ENCODE measurements around the gene MRTO4.
"Not testable (repeated sequence)": the region's sequence is repeated elsewhere in the genome, so short reads cannot be mapped to it uniquely, and the experiment has no call there.

Gene MRTO4

DNA sequence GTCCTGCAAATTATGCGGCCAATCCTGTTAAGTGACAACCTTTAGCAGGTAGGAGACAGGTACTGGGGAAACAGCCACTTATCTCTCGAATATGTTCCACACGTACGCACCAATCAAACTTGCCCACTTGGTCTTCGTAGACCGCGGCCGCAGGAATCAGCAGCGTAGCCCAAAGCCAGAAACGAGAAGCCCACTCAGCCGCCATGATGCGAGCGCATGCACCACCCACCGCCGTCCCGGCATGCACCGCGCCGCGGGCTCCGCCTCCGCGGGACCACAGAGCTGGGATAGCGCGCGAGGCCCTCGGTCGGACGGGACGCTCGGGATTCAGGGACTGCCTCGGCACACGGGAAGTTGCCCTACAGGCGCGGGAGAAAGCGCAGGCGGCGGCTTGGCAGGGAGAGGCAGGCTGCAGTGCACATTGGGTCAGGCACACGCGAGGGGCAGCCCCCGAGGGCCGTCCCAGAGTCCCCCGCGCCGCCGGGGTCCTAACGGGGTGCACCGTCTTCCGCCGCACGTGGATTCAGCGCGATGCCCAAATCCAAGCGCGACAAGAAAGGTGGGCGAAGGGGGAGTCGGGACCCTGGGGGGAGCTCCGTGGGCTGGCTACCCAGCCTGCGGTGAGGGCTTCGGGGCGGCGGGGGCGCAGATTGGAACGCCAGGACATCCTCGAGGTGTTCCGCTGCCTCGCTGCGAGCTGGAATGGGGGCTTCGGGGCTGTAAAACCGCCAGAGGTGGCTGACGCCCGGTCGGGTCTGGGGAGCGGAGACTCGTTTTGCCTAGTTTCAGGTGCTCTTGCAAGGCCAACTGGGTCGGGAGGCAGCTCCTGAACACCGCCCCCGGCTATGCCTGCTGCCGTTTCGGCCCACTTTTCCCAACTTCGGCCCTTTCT, at the start of gene MRTO4, which contains the start of gene EMC1:
Gene MRTO4 (plus strand): TSS at position 501 of the 892 bp plus-strand sequence. CDS start 31 bp downstream, at position 532.
Gene EMC1 (minus strand): TSS at position 220 of the 892 bp plus-strand sequence. CDS start 15 bp downstream, at position 205.
- peak; percentile 84 for DNase-seq (ENCODE audit: low spot score)

DNA sequence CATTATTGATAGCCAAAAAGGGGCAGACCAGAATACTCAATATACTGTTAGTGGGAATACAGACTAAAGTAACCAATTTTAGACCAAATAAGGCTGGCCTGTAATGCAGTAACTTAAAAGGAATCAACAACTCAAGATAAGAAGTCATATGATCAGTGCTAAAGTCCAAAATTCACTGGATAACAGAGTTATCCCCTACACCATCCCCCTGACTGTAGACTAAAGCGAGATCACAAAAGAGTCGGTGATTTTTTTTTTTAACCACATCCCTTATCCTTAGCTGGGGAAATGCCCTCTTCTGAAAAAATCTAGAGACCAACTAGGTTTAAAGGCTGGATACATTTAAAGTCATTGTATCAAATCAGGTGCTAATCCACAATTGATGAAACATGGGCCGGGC, 49.2 kb upstream of the MRTO4 start:
- peak; percentile 38 for DNase-seq (ENCODE audit: low spot score)

DNA sequence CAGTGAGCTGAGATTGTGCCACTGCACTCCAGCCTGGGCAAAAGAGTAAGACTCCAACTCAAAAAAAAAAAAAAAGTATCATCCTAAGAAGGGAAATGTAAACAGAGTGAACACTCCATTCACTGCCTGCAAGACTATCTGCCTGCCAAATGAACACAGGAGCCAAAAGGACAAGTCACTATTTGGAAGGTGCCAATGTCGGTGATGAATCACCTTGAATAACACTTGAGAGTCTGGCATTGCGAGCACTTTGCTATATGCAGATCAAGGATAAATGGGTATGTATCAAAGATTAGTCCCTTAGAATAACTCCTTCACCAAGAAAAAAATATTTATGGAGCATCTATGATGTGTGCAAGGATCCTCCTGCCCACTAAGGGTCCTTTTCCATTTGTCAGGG, 48.2 kb upstream of the MRTO4 start:
- DNase-seq (ENCODE audit: low spot score): peak; percentile 79

DNA sequence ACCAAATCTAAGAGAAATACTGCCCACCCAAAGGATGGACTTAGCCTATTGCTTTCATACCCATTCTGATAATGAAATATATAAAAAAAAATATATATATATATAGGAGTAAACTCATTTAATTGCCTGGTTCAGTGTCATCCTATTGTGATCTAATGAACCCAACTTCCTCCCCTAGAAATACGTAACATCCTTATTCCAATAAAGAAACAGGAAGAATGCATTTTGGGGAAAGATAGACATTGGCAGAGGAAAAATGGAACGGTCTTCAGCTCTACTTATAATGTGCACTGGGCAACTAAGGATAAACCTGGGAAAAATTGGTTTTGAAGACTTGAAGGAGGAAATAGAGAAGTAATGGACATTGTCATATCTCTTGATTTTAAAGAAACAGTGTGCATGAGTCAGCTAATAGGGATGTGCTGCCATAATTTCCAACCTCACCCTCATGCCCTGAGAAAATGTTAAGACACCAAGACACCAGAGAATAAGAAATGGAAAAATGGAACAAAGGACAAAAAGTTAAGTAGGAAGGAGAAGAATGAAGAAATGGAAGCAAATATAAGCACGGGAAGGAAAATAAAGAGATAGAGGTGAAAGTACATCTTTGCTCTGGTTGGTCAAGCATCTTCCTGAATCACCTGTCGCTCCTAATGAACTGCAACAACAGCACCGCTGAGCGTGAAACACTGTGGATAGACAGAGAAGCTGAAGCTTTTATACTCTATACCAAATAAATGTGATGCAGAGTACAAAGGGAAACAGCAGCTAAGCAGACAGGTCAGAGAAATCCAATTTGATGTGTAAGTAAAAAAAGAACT, 46.9 kb upstream of the MRTO4 start:
- DNase-seq (ENCODE audit: low spot score): peak; percentile 51

DNA sequence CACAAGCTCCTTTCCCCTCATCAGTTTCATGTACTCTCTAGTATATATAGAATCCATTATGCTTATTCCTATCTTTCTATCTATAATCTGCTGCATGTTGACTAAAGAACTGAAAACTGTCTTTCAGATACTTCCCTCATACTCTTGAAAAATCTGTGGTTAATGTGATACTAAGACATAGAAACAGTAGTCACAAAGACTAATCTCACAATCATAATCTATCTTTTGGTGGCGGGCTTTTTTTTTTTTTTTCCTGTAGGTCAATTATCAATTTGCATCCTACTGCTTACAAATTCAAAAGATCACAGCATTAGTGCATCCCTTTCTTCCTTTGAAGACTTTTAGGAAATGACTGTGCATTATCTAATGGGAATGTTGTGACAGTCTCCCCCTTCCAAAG, 46.2 kb upstream of the MRTO4 start:
- DNase-seq (ENCODE audit: low spot score): no peak

DNA sequence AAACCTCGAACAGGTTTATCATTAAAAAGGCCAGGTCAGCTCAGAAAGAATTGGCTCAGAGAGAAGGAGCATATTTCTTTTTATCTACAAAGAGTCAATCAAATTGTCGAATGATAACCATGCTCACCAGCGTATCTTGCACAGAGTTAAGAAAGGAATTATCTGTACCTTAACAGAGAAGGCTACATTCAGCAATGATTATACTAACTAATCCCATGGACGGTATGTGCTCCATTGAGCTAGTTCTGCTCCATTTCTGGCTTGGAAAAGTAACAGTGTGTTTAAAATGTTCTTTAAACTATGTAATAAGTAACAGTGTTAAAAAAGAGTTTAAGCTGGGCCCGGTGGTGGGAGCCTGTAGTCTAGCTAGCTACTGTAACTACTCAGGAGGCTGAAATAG, 45.8 kb upstream of the MRTO4 start:
- no peak for DNase-seq (ENCODE audit: low spot score)

DNA sequence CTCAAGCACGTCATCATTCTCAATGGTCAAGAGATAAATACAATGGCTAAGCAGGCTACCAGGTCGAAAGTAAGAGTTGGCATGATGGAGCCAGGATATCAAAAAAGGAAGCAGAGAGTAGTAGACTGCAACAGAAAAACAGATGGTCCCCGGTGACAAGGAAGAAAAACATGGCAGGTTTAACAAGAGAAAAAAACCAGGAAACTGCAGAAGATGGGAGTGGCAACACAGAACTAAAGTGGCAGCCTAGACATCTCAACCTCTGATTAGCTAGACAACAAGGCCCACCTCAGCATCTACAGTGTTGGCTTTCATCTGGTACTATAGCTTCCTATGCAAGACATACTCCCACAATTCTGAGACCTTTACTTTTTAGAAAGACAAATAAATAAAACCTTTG, 44.7 kb upstream of the MRTO4 start:
- peak; percentile 33 for DNase-seq (ENCODE audit: low spot score)

DNA sequence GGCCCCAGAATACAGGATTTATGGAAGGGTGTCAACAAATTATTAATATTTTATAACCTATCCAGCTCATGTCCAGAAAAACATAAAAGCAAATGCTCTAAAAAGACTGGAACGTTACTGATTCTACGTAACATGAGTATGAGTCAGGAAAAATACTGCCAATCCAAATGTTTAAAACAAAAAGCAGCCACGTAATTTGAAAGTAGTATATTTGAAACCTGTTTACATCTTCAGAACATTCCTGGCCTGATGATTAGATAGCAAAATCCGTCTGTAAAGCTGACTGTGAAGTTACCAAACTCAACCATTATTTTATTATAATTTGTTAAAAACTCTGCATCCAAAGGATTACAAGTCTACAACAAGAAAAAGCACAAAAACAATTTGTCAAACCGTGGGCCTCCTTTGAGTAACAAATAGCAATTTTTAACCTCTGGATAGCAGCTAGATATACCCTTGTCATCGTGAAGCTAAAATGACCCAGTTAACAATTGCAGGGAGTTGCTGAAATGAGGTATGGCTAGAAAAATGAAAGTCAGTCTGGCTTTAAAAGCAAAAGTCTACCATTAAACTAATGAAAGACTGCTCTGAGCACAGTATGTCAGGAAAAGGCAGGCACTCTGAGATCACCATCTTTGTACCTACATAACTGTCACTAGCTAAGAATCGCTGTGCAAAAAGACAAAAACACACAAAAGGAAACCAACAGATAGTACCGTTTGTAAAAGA, 42.7 kb upstream of the MRTO4 start:
- DNase-seq (ENCODE audit: low spot score): peak; percentile 80

DNA sequence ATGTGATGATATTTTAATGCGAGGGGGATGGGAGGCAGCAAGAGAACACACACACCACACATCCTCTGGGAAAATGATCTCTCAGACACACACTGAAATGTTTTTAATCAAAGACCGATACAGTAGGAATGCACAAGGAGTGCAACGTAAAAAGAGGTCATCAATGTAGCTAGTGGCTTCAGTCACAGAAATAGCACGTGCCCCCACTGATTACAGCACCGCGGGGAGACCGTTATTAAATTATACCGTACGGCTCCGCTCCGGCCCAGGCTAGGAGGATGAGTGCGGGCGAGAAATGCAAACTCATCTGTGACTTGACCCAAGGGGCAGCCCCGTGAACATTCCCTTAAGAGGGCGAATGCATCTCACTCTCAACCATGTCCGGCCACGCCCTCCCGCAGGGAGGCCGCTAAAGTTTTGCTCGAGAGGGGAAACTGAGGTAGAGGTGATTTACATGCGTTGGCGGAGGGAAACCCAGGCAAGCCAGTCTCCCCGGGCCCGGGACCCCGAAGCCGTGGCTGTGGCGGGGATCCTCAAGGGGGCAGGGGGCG, 42.1 kb upstream of the MRTO4 start:
- peak; percentile 91 for DNase-seq (ENCODE audit: low spot score)

DNA sequence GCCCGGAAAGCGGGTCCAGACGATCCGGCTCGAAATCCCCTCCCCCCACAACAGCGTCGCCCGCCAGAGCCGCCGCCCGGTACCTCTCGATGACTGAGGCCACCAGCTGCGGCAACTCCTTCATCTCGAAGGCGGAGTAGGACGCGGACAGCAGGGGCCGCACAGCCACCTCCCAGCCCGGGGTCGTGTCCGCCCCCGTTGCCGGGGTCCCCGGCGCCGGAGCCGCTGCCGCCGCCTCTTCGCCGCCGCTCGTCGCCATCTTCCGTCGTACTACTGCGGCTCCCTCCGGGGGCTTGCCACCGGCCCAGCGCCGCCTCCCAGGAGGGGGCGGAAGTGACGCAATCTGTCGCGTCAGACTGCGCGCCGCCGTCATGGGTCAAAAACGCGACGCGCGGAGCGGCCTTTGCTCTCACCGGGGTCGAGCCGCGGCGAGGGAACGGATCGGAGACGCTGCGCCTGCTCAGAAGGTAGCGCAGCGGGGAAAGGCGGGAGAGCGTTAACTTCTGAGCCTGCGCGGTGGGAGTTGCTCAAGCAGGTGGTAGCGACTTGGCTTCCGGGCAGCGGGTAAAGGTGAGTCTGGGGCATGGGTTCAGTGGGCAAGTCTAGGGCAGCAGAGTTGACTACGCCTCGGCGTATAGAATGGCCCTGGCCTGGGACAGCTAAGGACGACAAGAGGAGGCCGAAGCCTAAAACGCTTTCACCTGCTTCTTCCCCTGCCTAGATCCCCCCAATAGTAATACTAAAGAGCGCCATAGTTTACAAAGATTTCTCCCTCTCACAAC, 41.4 kb upstream of the MRTO4 start, which contains the start of gene UBR4:
Gene UBR4 (minus strand): TSS at position 277 of the 782 bp plus-strand sequence. CDS start 18 bp downstream, at position 259.
- DNase-seq (ENCODE audit: low spot score): peak; percentile 96

DNA sequence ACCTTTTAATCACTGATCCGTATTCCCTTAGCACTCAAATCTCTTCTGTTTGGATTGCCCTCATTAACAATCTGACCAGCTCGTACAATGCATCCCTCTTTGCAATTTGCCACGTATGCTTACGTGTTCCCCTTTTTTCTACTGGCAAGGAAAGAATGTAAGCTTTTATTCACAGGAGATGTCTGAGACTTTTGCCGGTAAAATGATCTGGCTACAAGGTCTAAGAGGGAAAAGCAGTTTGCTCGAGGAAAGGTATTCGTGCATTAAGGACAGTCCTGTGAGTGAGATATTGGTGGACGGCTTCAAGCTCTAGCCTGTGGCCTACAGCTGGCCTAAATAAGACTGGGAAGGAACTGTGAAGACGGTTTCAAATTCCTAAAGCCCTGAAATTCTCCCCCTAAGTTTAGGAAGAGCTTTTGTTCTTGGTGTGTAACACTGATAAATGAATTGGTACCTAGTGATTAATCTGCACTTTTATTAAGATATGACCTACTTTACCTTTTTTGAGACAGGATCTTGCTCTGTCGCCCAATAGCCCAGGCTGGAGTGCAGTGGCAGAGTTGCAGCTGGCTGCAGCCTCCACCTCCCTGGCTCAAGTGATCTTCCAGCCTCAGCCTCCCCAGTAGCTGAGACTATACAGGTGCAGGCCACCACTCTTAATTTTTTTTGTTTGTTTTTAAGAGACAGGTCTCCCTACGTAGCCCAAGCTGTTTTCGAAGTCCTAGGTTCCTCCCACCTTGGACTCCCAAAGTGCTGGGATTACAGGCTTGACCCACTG, 40.6 kb upstream of the MRTO4 start:
- DNase-seq (ENCODE audit: low spot score): no peak

DNA sequence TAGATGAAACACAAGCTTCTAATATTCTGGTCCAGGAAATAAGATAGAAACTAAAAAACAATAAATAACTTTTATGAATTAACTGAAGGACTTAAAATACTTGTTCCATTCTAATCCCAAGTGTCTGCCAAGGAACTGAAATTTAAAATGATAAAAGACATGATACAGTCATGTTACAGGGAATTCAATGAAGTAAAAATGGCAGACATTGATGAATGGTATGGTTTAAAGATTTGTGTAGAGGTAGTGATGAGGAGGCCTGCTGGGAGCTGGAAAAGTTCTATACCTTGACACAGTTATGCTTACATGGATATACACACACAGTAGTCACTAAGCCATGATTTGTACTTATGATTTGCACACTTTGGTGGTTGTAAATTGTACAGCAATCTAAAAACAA, 39.4 kb upstream of the MRTO4 start:
- no peak for DNase-seq (ENCODE audit: low spot score)

DNA sequence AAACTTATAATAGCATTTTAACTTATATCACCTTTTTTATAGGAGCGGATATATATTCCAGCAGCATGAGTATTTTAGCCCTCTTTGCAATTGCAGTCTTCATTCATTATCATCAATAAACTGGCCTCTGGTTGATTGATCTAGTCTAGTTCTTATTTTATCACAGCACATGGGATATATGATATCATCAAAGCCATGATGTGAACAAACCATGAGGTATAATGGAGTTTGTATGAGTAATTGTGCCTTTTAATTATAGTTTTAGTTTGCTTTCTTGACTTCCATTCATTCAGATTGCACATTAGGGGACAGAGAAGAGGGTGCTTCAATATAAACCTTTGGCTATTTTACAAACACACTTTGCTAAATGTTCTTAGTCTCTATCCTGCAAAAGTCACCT, 38.0 kb upstream of the MRTO4 start:
- DNase-seq (ENCODE audit: low spot score): no peak

DNA sequence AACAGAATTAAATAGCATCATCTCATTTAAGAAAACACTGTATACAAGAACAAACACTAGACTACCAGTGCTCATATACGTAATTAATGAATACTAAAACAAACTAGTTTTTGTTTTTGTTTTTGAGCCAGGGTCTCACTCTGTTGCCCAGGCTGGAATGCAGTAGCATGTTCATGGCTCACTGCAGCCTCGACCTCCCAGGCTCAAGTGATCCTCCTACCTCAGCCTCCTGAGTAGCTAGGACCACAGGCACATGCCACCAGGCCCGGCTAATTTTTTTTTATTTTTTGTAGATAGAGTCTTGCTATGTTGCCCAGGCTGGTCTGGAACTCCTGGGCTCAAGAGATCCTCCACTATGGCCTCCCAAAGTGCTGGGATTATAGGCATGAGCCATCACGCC, 35.0 kb upstream of the MRTO4 start:
- not testable (repeated sequence) for DNase-seq (ENCODE audit: low spot score)

DNA sequence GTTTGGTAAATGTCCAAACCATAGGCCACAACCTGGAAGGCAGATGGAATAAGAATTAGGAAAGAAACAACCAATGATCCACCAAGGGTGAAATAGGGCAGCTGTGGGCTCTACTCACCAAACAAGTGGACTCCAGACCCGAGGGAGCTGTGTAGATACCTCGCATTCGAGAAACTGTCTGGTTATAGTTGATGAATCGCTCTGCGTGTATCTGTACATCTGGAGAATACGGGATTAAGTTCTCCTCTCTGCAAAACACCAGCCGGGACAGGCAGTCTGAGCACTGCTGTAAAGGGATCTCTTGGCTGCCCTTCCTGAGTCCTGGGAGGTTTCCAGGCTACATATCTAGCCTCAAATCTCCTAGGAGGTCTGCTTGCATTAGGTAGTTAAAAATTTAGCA, 32.2 kb upstream of the MRTO4 start:
- DNase-seq (ENCODE audit: low spot score): no peak

DNA sequence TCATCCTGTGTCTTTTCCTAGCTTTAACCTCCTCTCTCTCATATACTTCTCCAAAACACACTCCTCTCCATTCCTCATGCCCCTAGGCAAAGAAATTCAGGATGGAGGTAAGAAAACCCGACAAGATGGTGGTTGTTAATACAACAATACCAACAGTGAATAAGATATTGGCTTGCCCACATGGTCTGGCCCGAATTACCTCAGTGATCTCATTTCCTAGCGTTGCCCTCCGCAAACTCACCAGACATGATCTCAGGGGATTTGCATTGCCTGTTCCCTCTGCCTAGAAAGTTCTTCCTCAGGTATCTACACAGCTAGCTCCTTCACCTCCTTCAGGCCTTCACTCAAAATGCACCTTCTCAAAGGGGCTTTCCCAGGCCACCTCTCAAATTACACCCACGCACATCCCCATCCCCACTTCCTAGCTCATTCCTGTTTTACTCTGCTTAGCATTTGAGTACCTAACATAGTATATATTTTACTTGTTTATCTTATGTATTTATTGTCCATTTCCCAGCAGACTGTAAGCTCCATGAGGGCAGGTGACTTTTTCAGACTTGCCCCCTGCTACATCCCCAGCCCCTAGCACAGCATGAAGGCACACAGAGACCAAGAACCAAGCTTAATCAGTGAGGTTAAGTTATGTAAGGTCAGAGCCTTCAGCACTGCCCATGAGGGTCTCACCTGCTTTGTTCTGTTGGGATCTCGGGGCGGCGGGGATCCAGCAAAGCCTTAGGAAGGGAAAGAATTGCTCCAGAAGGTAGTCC, 31.3 kb upstream of the MRTO4 start:
- DNase-seq (ENCODE audit: low spot score): no peak

DNA sequence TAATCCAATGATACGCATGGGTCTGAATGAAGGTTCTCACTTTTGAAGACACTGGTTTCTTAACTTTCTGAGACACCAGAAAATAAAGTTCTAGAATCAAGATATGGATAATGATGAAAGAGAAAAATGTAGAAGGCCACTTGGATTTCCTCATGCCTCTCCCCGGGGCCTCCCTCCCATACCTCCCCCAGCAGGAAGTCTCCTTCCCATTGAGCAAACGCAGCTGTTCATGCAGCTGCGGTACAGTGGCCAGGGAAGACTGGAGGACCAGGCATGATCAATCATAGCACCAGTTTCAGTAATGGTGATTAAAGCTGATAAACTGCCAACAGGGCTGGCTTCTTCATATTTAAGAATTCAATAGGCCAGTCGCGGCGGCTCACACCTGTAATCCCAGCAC, 30.6 kb upstream of the MRTO4 start:
- DNase-seq (ENCODE audit: low spot score): no peak

DNA sequence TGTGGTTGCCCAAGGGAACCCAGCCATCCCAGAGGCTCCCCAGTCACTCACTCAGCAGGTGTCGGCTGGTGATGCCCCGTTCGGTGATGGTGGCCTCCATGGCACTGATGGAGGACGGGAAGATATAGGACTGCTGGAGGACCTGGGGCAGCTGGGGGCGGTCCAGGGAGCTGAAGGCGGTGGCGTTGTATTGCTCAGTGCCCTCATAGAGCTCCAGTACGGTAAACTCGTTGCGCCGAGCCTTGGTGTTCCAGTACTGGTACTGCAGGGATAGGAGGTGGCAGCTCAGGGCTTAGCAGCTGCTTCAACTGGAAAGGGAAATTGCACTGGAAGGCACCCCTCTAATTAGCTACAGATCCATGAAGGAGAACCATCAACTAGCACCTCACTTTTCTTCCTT, 29.0 kb upstream of the MRTO4 start:
- no peak for DNase-seq (ENCODE audit: low spot score)

All from hematopoietic multipotent progenitor cell treated with erythropoietin and hydrocortisone succinate and interleukin-3 and kit ligand, for 17 days (in vitro differentiated cells).